Subcutaneous adipose tissue (tissue), 4 donors: ENCODE results near the gene LITAFD. TPM values are rescaled to one million over a fixed set of nuclear protein-coding genes. Genes with fewer than 3 reads are reported as not detected.

Source experiments
- CTCF ChIP-seq: fragments of 450-650 bp; IDR thresholded peaks from one replicate; pipeline ENCODE4 v1.5.1; 2016; ENCODE audit warnings: low read depth, mild to moderate bottlenecking, control low read depth, antibody characterized with exemption, moderate library complexity
- total RNA-seq, 4 donors: library from RNA; depleted of rRNA; stranded (reverse); fragments of >200 nt; gene quantifications; one replicate each; pipeline ENCODE4 v1.1.0, GENCODE V29; 2016

The LITAFD gene
- total RNA-seq, 4 donors from 2014 or later = not detected

GRCh38 chr16:8929086-8929748 is 47.1 kb downstream of the LITAFD start:
- no peak for TF ChIP-seq CTCF

- TF ChIP-seq CTCF = no peak
Measured at GRCh38 chr16:8931859-8932258, 49.7 kb downstream of the LITAFD start.

GRCh38 chr16:8934601-8935000 is 52.5 kb downstream of the LITAFD start:
- no peak for TF ChIP-seq CTCF

Other genes with a start within 250 kb of the LITAFD start
- 1 to 10 TPM; 4.9 to 9.8 (median 7.0) TPM for gene ABAT, start 207.7 kb upstream of the LITAFD start, total RNA-seq
- 1 to 10 TPM; 2.3 to 9.9 (median 6.5) TPM for gene TMEM186, start 84.7 kb upstream of the LITAFD start, total RNA-seq
- 10 to 100 TPM; 25.2 to 46.3 (median 42.4) TPM for gene PMM2, start 84.5 kb upstream of the LITAFD start, total RNA-seq
- gene CARHSP1, start 13.3 kb upstream of the LITAFD start, total RNA-seq = 10 to 100 TPM; 47.3 to 75.6 (median 63.8) TPM
- 100 to 1,000 TPM in 1 of 4 donors, 10 to 100 TPM in 3; 75.7 to 158 (median 85.1) TPM for gene USP7, start 81.6 kb downstream of the LITAFD start, total RNA-seq
- gene HAPSTR1, start 209.3 kb downstream of the LITAFD start, total RNA-seq = 10 to 100 TPM; 36.0 to 58.8 (median 47.5) TPM